Skeletal muscle tissue (tissue), 4 donors: Measurements from ENCODE around the gene CHST6. TPM values are rescaled to one million over a fixed set of nuclear protein-coding genes. Genes with fewer than 3 reads are reported as not detected.
"Not testable (repeated sequence)": the region's sequence is repeated elsewhere in the genome, so short reads cannot be mapped to it uniquely, and the experiment has no call there.

Source experiments
- H3K27ac ChIP-seq: one replicate; pipeline ENCODE4 v1.7.0; 2013; ENCODE audit warnings: mild to moderate bottlenecking, low read depth, low read length, inconsistent platforms
- H3K27me3 ChIP-seq, 3 donors: one replicate each; pipeline ENCODE4 v1.7.0; 2013; ENCODE audit warnings: low read length in 3 of 3; ENCODE audit not compliant: control insufficient read depth in 3 of 3, insufficient read depth in 3 of 3
- H3K36me3 ChIP-seq, 3 donors: one replicate each; pipeline ENCODE4 v1.7.0; 2013; ENCODE audit warnings: low read length in 3 of 3; ENCODE audit not compliant: control insufficient read depth in 3 of 3, insufficient read depth in 3 of 3
- H3K4me1 ChIP-seq, 3 donors: one replicate each; pipeline ENCODE4 v1.7.0; 2013; ENCODE audit warnings: low read length in 3 of 3, mild to moderate bottlenecking in 3 of 3; ENCODE audit not compliant: control insufficient read depth in 3 of 3, insufficient read depth in 3 of 3
- H3K4me3 ChIP-seq, 3 donors: one replicate each; pipeline ENCODE4 v1.7.0; 2013; ENCODE audit warnings: low read length in 3 of 3
- H3K9ac ChIP-seq, 3 donors: one replicate each; pipeline ENCODE4 v1.7.0; 2013; ENCODE audit warnings: low read length in 3 of 3, mild to moderate bottlenecking in 3 of 3, moderate library complexity in 2 of 3, low read depth in 1 of 3
- H3K9me3 ChIP-seq, 3 donors: one replicate each; pipeline ENCODE4 v1.7.0; 2013; ENCODE audit warnings: low read length in 3 of 3; ENCODE audit not compliant: control insufficient read depth in 3 of 3
- total RNA-seq: library from RNA; depleted of rRNA; stranded (reverse); fragments of >200 nt; gene quantifications from one replicate; pipeline ENCODE4 v1.2.3, GENCODE V29; 2014
- donor health status: Osteomylitis.

Gene CHST6
- total RNA-seq, 1 donor from 2014 or later = 2.1 TPM

- H3K27me3 ChIP-seq, H3K9me3 ChIP-seq, H3K9ac ChIP-seq, H3K27ac ChIP-seq, H3K4me3 ChIP-seq, H3K36me3 ChIP-seq, H3K4me1 ChIP-seq: not testable (repeated sequence)
Measured at GRCh38 chr16:75424105-75424762, 71.0 kb downstream of the CHST6 start.

GRCh38 chr16:75423723-75424104, 71.5 kb downstream of the CHST6 start:
- Histone ChIP-seq H3K9me3 (no peaks in the 10 kb centered on the region), H3K9ac (no peak overlapping the region), H3K4me3 (no peak overlapping the region), H3K27me3 (no peaks in the 10 kb centered on the region), H3K4me1 (peaks cover 0 to 8% (median 3%) of the 10 kb centered on the region in 3 donors), H3K36me3 (no peaks in the 10 kb centered on the region), H3K27ac (no peak overlapping the region)

Other genes with a start within 250 kb of the CHST6 start
- 19.3 TPM for gene BCAR1, start 243.8 kb downstream of the CHST6 start, total RNA-seq
- gene CFDP1, start 61.9 kb downstream of the CHST6 start, total RNA-seq = 49.6 TPM
- 21.9 TPM for gene TMEM170A, start 30.8 kb downstream of the CHST6 start, total RNA-seq
- gene CHST5, start 40.7 kb upstream of the CHST6 start, total RNA-seq = not detected
- 5.7 TPM for gene TMEM231, start 60.8 kb upstream of the CHST6 start, total RNA-seq
- 67.8 TPM for gene GABARAPL2, start 70.9 kb upstream of the CHST6 start, total RNA-seq
- 32.4 TPM for gene ADAT1, start 127.8 kb upstream of the CHST6 start, total RNA-seq
- gene KARS1, start 152.2 kb upstream of the CHST6 start, total RNA-seq = 131 TPM
- 51.7 TPM for gene TERF2IP, start 152.3 kb upstream of the CHST6 start, total RNA-seq
- gene CPHXL2, start 181.6 kb upstream of the CHST6 start, total RNA-seq = not detected
- not detected for gene DUXB, start 206.0 kb upstream of the CHST6 start, total RNA-seq
- not detected for gene CPHXL, start 231.0 kb upstream of the CHST6 start, total RNA-seq